Lower leg skin (tissue), 4 donors: ENCODE measurements around the gene ZDHHC1. TPM values are rescaled to one million over a fixed set of nuclear protein-coding genes. Genes with fewer than 3 reads are reported as not detected.

ENCODE experiments used
- DNase-seq, 2 donors: peaks; one replicate each; pipeline ENCODE4 v3.0.0-alpha.2; 2019; ENCODE audit warnings: low spot score in 2 of 2
- H3K4me3 ChIP-seq: fragments of 200-600 bp; sonication (generic); 2 replicates; pipeline ENCODE4 v1.5.1; 2017; ENCODE audit warnings: mild to moderate bottlenecking, low read depth; ENCODE audit not compliant: poor library complexity, severe bottlenecking
- CTCF ChIP-seq, 3 donors: fragments of 450-650 bp; IDR thresholded peaks; one replicate each; pipeline ENCODE4 v1.5.1; 2016; ENCODE audit warnings: antibody characterized with exemption in 3 of 3, mild to moderate bottlenecking in 3 of 3, moderate library complexity in 2 of 3
- POLR2A ChIP-seq, 2 donors: fragments of 450-650 bp; IDR thresholded peaks; one replicate each; pipeline ENCODE4 v1.6.1; 2016 to 2017; ENCODE audit warnings: antibody characterized with exemption in 2 of 2, mild to moderate bottlenecking in 1 of 2, moderate library complexity in 1 of 2
- WGBS, 2 donors: methylation state at CpG; one replicate each; pipeline ENCODE4 v1.1.5; 2018; 5-methylcytosine and 5-hydroxymethylcytosine counted together
- intact Hi-C: fragments of 100-400 bp; cut with DNase I; formaldehyde crosslinking; loops from one replicate; pipeline ENCODE4 v1.15.0; 2023; ENCODE audit warnings: low total_unique reads
- total RNA-seq, 4 donors: library from RNA; depleted of rRNA; stranded (reverse); fragments of >200 nt; gene quantifications; one replicate each; pipeline ENCODE4 v1.1.0, GENCODE V29; 2016

ZDHHC1 gene
- total RNA-seq, 4 donors from 2014 or later = 15.1 to 24.7 (median 21.4) TPM

GRCh38 chr16:67438824-67439393, 22.6 kb upstream of the ZDHHC1 start:
- WGBS, 2 donors = 64 to 68% methylated on average over 18 to 19 of the region's 19 CpGs
- intact Hi-C loops = no loop called here
- no peak for TF ChIP-seq POLR2A (IDR thresholded peaks at IDR 0.05)
- TF ChIP-seq CTCF (IDR thresholded peaks at IDR 0.05) = no peak
- no peak overlapping the region for H3K4me3 ChIP-seq
- peak in 1 of 2 donors; percentile 91 for DNase-seq

DNA sequence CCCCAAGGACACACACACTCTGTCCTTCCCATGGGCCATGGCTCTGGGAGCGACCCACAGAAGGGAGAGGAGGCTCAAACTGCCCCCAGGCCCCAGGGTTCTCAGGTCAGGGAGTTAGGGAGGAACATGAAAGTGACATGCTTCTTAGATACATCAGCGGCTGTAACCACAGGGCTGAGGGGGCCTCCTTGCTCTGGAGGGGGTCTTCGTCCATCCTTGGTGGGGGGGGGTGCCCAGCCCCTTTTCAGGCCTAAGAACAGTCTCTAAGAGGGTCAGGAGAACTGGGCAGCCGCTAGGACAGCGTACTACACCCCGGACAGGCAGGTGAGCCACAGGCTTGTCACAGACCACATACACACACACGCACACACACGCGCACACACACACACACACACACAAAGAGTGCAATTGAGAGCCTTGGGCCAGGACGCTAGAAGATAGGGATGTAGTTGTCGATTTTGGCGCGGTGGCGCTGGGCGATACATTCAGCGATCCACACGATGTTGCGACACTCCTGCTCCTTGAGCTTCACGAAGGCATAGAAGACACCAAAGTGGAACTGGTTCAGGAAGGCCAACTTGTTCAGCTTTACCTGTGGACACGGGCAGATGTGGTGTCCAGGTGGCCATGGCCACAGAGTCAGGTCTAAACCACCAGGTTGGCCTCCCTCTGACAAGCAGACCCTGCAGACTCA, 22.0 kb upstream of the ZDHHC1 start:
- WGBS, 2 donors = 90 to 92% methylated on average over 18 to 20 of the region's 20 CpGs
- intact Hi-C loops = no loop called here
- H3K4me3 ChIP-seq = no peak overlapping the region
- DNase-seq = no peak
- TF ChIP-seq CTCF (IDR thresholded peaks at IDR 0.05) (no peak), POLR2A (IDR thresholded peaks at IDR 0.05) (no peak)

- H3K4me3 ChIP-seq = no peak overlapping the region
- WGBS, 2 donors = 87 to 91% methylated on average over 4 of the region's 4 CpGs
- intact Hi-C loops = no loop called here
- TF ChIP-seq CTCF (IDR thresholded peaks at IDR 0.05) (no peak), POLR2A (IDR thresholded peaks at IDR 0.05) (no peak)
- no peak for DNase-seq
These were observed 21.2 kb upstream of the ZDHHC1 start for GRCh38 chr16:67437513-67437912.

DNA sequence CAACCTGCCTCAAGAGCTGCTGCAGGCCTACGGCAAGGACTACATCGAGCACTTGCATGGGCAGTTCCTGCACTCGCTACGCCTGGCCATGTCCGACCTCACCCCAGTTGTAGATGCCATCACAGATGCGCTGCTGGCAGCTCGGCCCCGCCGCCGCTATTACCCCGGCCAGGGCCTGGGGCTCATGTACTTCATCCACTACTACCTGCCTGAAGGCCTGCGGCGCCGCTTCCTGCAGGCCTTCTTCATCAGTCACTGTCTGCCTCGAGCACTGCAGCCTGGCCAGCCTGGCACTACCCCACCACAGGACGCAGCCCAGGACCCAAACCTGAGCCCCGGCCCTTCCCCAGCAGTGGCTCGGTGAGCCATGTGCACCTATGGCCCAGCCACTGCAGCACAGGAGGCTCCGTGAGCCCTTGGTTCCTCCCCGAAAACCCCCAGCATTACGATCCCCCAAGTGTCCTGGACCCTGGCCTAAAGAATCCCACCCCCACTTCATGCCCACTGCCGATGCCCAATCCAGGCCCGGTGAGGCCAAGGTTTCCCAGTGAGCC, 20.4 kb upstream of the ZDHHC1 start:
- no peak overlapping the region for H3K4me3 ChIP-seq
- no peak for DNase-seq
- 93 to 94% methylated on average over 23 of the region's 23 CpGs for WGBS, 2 donors
- intact Hi-C loops = no loop called here
- no peak for TF ChIP-seq CTCF (IDR thresholded peaks at IDR 0.05)
- no peak for TF ChIP-seq POLR2A (IDR thresholded peaks at IDR 0.05)

GRCh38 chr16:67435758-67436164, 19.5 kb upstream of the ZDHHC1 start:
- TF ChIP-seq POLR2A (IDR thresholded peaks at IDR 0.05) = no peak
- TF ChIP-seq CTCF (IDR thresholded peaks at IDR 0.05) = no peak
- 92 to 95% methylated on average over 12 to 16 of the region's 16 CpGs for WGBS, 2 donors

More at GRCh38 chr16:67435758-67436164, 19.5 kb upstream of the ZDHHC1 start:
- DNase-seq = no peak
- no peak overlapping the region for H3K4me3 ChIP-seq
- intact Hi-C loops = no loop called here
